Erythroblast (primary cell): ENCODE measurements around the gene EXD2.

Experiments
- DNase-seq, 2 experiments: peaks; one replicate each; lab custom pipeline; 2025; lab: John Stamatoyannopoulos, UW
- GATA1 ChIP-seq: IDR thresholded peaks from 2 replicates; pipeline ENCODE4 v1.6.1; 2011; ENCODE audit warnings: low read depth, mild to moderate bottlenecking, control low read depth, low read length, moderate library complexity
- POLR2A ChIP-seq: IDR thresholded peaks from 2 replicates; pipeline ENCODE4 v1.6.1; 2011; ENCODE audit warnings: mild to moderate bottlenecking, low read length

Gene EXD2

GRCh38 chr14:69224946-69225345 lies 33.6 kb downstream of the EXD2 start:
- DNase-seq, result no peak
- no peak for TF ChIP-seq POLR2A
- no peak for TF ChIP-seq GATA1

GRCh38 chr14:69226178-69226577 lies 34.9 kb downstream of the EXD2 start:
- TF ChIP-seq GATA1, result no peak
- no peak for TF ChIP-seq POLR2A
- DNase-seq, result no peak

- DNase-seq, result no peak
- TF ChIP-seq POLR2A (no peak), GATA1 (no peak)
Measured at GRCh38 chr14:69226736-69227135, 35.4 kb downstream of the EXD2 start.

GRCh38 chr14:69231486-69231885 lies 40.2 kb downstream of the EXD2 start:
- TF ChIP-seq GATA1 (no peak), POLR2A (no peak)
- no peak for DNase-seq

- no peak for DNase-seq
- TF ChIP-seq POLR2A (no peak), GATA1 (no peak)
Measured at GRCh38 chr14:69232388-69232787, 41.1 kb downstream of the EXD2 start.

- no peak for DNase-seq
- TF ChIP-seq GATA1, result no peak
- no peak for TF ChIP-seq POLR2A
Measured at GRCh38 chr14:69234106-69234505, 42.8 kb downstream of the EXD2 start.

GRCh38 chr14:69235708-69236107 lies 44.4 kb downstream of the EXD2 start:
- TF ChIP-seq POLR2A (no peak), GATA1 (no peak)
- DNase-seq, result no peak

- TF ChIP-seq GATA1, result no peak
- no peak for TF ChIP-seq POLR2A
- DNase-seq, result no peak
Measured at GRCh38 chr14:69237142-69237541, 45.8 kb downstream of the EXD2 start.

- DNase-seq, result no peak
- TF ChIP-seq POLR2A, result no peak
Measured at GRCh38 chr14:69237584-69237983, 46.3 kb downstream of the EXD2 start.

GRCh38 chr14:69238883-69239282 lies 47.6 kb downstream of the EXD2 start:
- DNase-seq, result no peak
- TF ChIP-seq GATA1 (no peak), POLR2A (no peak)

- no peak for DNase-seq
- TF ChIP-seq GATA1, result no peak
- no peak for TF ChIP-seq POLR2A
Measured at GRCh38 chr14:69240527-69241173, 49.4 kb downstream of the EXD2 start.

GRCh38 chr14:69241577-69241976 lies 50.3 kb downstream of the EXD2 start:
- no peak for DNase-seq
- TF ChIP-seq GATA1, result no peak
- no peak for TF ChIP-seq POLR2A

GRCh38 chr14:69242311-69243224 lies 51.3 kb downstream of the EXD2 start:
- peak; percentile 54 to 72 for DNase-seq
- TF ChIP-seq POLR2A, result no peak
- no peak for TF ChIP-seq GATA1

- no peak for DNase-seq
- TF ChIP-seq GATA1 (no peak), POLR2A (no peak)
Measured at GRCh38 chr14:69244946-69245345, 53.6 kb downstream of the EXD2 start.

GRCh38 chr14:69246331-69246730 lies 55.0 kb downstream of the EXD2 start:
- no peak for TF ChIP-seq GATA1
- no peak for TF ChIP-seq POLR2A
- DNase-seq, result no peak
